ENCODE measurements around the gene NTNG2.

- TF ChIP-seq POLR2A (IDR thresholded peaks at IDR 0.05) = no peak
- peak; percentile 48 to 83 (median 78) for TF ChIP-seq CTCF (IDR thresholded peaks at IDR 0.05)
Observed at GRCh38 chr9:132235894-132236661, 74.2 kb downstream of the NTNG2 start.
